Heart left ventricle (tissue), 13 donors: ENCODE measurements around the gene MAP1LC3B2.

Experiments
- CTCF ChIP-seq, 12 donors: fragments of 200-600 bp; sonication (generic) in 4 of 12; IDR thresholded peaks; one replicate each; pipeline versions ENCODE4 v1.5.0 to v1.8.0; 2018 to 2022; ENCODE audit warnings: antibody characterized with exemption in 12 of 12, mild to moderate bottlenecking in 5 of 12
- POLR2A ChIP-seq, 2 donors: fragments of 450-650 bp; IDR thresholded peaks; one replicate each; pipeline ENCODE4 v1.6.1; 2017; ENCODE audit warnings: antibody characterized with exemption in 2 of 2, mild to moderate bottlenecking in 2 of 2, moderate library complexity in 2 of 2
- donor health status: ischemic (EF 13 %, LVEDD 7.1; RV severe dilation, severe dysfunction).
- donor health status: DM: no; HTN: yes; CAD: no.
- donor health status: DM: no; HTN: no; CAD: no.
- donor health status: ischemic (EF 25% LVEDD 6.9; RV normal size, moderate dysfunction).
- donor health status: ischemic (EF 25% LVEDD 5.7; RV mildly dilated, moderate dysfunction).
- donor health status: ischemic (EF 35%, LVEDD 5.7; RV mildly dilated, moderate dysfunction).
- donor health status: nonischemic (EF 11% LVEDD 7.7; RV severe dilation, severe dysfunction).
- donor health status: DM: yes; HTN: yes; CAD: no.
- donor health status: PGD.
- donor health status: ischemic (EF 29% LVEDD 5.4; RV normal size, mild dysfunction).
- donor health status: nonischemic (EF 23%, LVEDD 6.1; RV moderate dilation, normal function).

GRCh38 chr12:116534311-116535121 is 24.7 kb upstream of the MAP1LC3B2 start:
- TF ChIP-seq POLR2A (IDR thresholded peaks at IDR 0.05) (no peak), CTCF (IDR thresholded peaks at IDR 0.05) (no peak)
